ENCODE measurements around the gene HDGF. TPM values are rescaled to one million over a fixed set of nuclear protein-coding genes. Genes with fewer than 3 reads are reported as not detected.

The HDGF gene
- total RNA-seq, 4 donors from 2014 or later = 180 to 278 (median 236) TPM

- WGBS, 2 donors = 51 to 60% methylated on average over 3 of the region's 3 CpGs
- H3K27ac ChIP-seq = peak overlapping the region; percentile 93 to 99 (median 98)
- peaks cover 23 to 39% (median 23%) of the 10 kb centered on the region in 3 donors for H3K36me3 ChIP-seq
- H3K9me3 ChIP-seq = no peaks in the 10 kb centered on the region
- intact Hi-C loops (cut with DNase I) = no loop called here
- peak overlapping the region in 1 of 4 donors; percentile 97 for H3K4me3 ChIP-seq
- H3K4me1 ChIP-seq = peaks cover 42 to 80% (median 49%) of the 10 kb centered on the region in 3 donors
- H3K27me3 ChIP-seq = no peaks in the 10 kb centered on the region
- no peak for DNase-seq
- TF ChIP-seq CTCF (IDR thresholded peaks at IDR 0.05) (peak in 1 of 6 experiments; percentile 4), POLR2A (IDR thresholded peaks at IDR 0.05) (no peak)
Observed at GRCh38 chr1:156745881-156746280, 5.6 kb downstream of the HDGF start.

- DNase-seq = no peak
- TF ChIP-seq CTCF (IDR thresholded peaks at IDR 0.05) (no peak), POLR2A (IDR thresholded peaks at IDR 0.05) (no peak)
- Histone ChIP-seq H3K9me3 (no peaks in the 10 kb centered on the region), H3K36me3 (peaks cover 23 to 39% (median 23%) of the 10 kb centered on the region in 3 donors), H3K4me3 (no peak overlapping the region), H3K27ac (peak overlapping the region; percentile 6 to 99 (median 96)), H3K27me3 (no peaks in the 10 kb centered on the region), H3K4me1 (peaks cover 45 to 83% (median 49%) of the 10 kb centered on the region in 3 donors)
- WGBS, 2 donors = 75 to 100% methylated on average over 1 to 12 of the region's 14 CpGs
- intact Hi-C loops (cut with DNase I) = no loop called here
Observed at GRCh38 chr1:156744786-156745419, 6.6 kb downstream of the HDGF start.

GRCh38 chr1:156744344-156744743 lies 7.1 kb downstream of the HDGF start:
- H3K4me1 ChIP-seq = peaks cover 39 to 83% (median 49%) of the 10 kb centered on the region in 3 donors
- no peak for DNase-seq
- TF ChIP-seq POLR2A (IDR thresholded peaks at IDR 0.05) = no peak
- TF ChIP-seq CTCF (IDR thresholded peaks at IDR 0.05) = no peak

GRCh38 chr1:156743367-156744302 lies 7.8 kb downstream of the HDGF start:
- no peaks in the 10 kb centered on the region for H3K9me3 ChIP-seq
- TF ChIP-seq CTCF (IDR thresholded peaks at IDR 0.05) (no peak), POLR2A (IDR thresholded peaks at IDR 0.05) (no peak)
- 82 to 83% methylated on average over 12 of the region's 14 CpGs for WGBS, 2 donors
- no peak overlapping the region for H3K4me3 ChIP-seq
- peaks cover 32 to 81% (median 43%) of the 10 kb centered on the region in 3 donors for H3K4me1 ChIP-seq
- H3K36me3 ChIP-seq = peaks cover 23 to 39% (median 23%) of the 10 kb centered on the region in 3 donors
- no peaks in the 10 kb centered on the region for H3K27me3 ChIP-seq
- no peak for DNase-seq
- peak overlapping the region in 2 of 4 donors; percentile 13 to 30 for H3K27ac ChIP-seq
- intact Hi-C loops (cut with DNase I) = no loop called here

More at GRCh38 chr1:156744344-156744743, 7.1 kb downstream of the HDGF start:
- Histone ChIP-seq H3K27ac (peak overlapping the region in 3 of 4 donors; percentile 93 to 99 (median 98)), H3K9me3 (no peaks in the 10 kb centered on the region), H3K36me3 (peaks cover 23 to 39% (median 23%) of the 10 kb centered on the region in 3 donors), H3K4me3 (no peak overlapping the region), H3K27me3 (no peaks in the 10 kb centered on the region)
- intact Hi-C loops (cut with DNase I) = no loop called here
- 29 to 100% methylated on average over 1 to 3 of the region's 12 CpGs for WGBS, 2 donors
